GM12875 (cell line): ENCODE measurements around the gene MMP12.
A peak's percentile ranks its signal among the peaks of the same experiment; 100 is the strongest.

Experiments used
- H3K4me3 ChIP-seq: one replicate; pipeline ENCODE4 v1.5.1; 2011; ENCODE audit warnings: low read depth, low read length, control low read depth
- CTCF ChIP-seq: IDR thresholded peaks from 2 replicates; pipeline ENCODE4 v1.5.1; 2011; ENCODE audit warnings: low read depth, mild to moderate bottlenecking, control low read depth, inconsistent platforms, low read length, moderate library complexity, borderline replicate concordance; ENCODE audit not compliant: insufficient read depth

Gene MMP12

GRCh38 chr11:102837156-102837555, 37.6 kb downstream of the MMP12 start:
- no peak overlapping the region for H3K4me3 ChIP-seq
- no peak for TF ChIP-seq CTCF

GRCh38 chr11:102836290-102836875, 38.4 kb downstream of the MMP12 start:
- TF ChIP-seq CTCF, result no peak
- H3K4me3 ChIP-seq, result no peak overlapping the region

GRCh38 chr11:102833731-102834130, 41.1 kb downstream of the MMP12 start:
- no peak for TF ChIP-seq CTCF
- no peak overlapping the region for H3K4me3 ChIP-seq

- no peak for TF ChIP-seq CTCF
- no peak overlapping the region for H3K4me3 ChIP-seq
Observed at GRCh38 chr11:102832612-102833011, 42.2 kb downstream of the MMP12 start.

GRCh38 chr11:102831489-102832440, 43.0 kb downstream of the MMP12 start:
- H3K4me3 ChIP-seq, result no peak overlapping the region
- TF ChIP-seq CTCF, result peak; percentile 23; the same call in 1 of the 2 replicates

- no peak overlapping the region for H3K4me3 ChIP-seq
- no peak for TF ChIP-seq CTCF
Observed at GRCh38 chr11:102831128-102831488, 43.7 kb downstream of the MMP12 start.
